Brain pericyte (primary cell): Measurements from ENCODE around the gene ABLIM2.
"Not testable (repeated sequence)": the region's sequence is repeated elsewhere in the genome, so short reads cannot be mapped to it uniquely, and the experiment has no call there.

Source experiments
- DNase-seq: peaks from one replicate; pipeline ENCODE4 v3.0.0-alpha.2; 2012; ENCODE audit warnings: low read depth, low spot score

ABLIM2 gene

GRCh38 chr4:7941111-7941964, 217.3 kb downstream of the ABLIM2 start:
- DNase-seq = no peak

- DNase-seq = no peak
These were observed 219.1 kb downstream of the ABLIM2 start, which contains the start of gene AFAP1 for GRCh38 chr4:7939377-7940108. TSS of gene AFAP1 (minus strand) at chr4:7939861. CDS start at chr4:7872078, 67,783 bp downstream.

- DNase-seq = no peak
These were observed 219.8 kb downstream of the ABLIM2 start for GRCh38 chr4:7938609-7939376.

- no peak for DNase-seq
These were observed 220.4 kb downstream of the ABLIM2 start for GRCh38 chr4:7938266-7938608.

- no peak for DNase-seq
These were observed 221.6 kb downstream of the ABLIM2 start for GRCh38 chr4:7937006-7937405.

GRCh38 chr4:7933651-7934510, 224.7 kb downstream of the ABLIM2 start:
- no peak for DNase-seq

GRCh38 chr4:7932287-7932686, 226.3 kb downstream of the ABLIM2 start:
- DNase-seq = no peak

- DNase-seq = no peak
These were observed 229.3 kb downstream of the ABLIM2 start for GRCh38 chr4:7929118-7929951.

- no peak for DNase-seq
These were observed 229.9 kb downstream of the ABLIM2 start for GRCh38 chr4:7928711-7929110.

GRCh38 chr4:7926822-7927221, 231.8 kb downstream of the ABLIM2 start:
- no peak for DNase-seq

- no peak for DNase-seq
These were observed 234.0 kb downstream of the ABLIM2 start for GRCh38 chr4:7924570-7924969.

- no peak for DNase-seq
These were observed 234.4 kb downstream of the ABLIM2 start for GRCh38 chr4:7924163-7924562.

GRCh38 chr4:7922466-7922865, 236.1 kb downstream of the ABLIM2 start:
- DNase-seq = no peak

- DNase-seq = no peak
These were observed 239.6 kb downstream of the ABLIM2 start for GRCh38 chr4:7918981-7919380.

GRCh38 chr4:7918187-7918586, 240.4 kb downstream of the ABLIM2 start:
- DNase-seq = not testable (repeated sequence)

- no peak for DNase-seq
These were observed 240.9 kb downstream of the ABLIM2 start for GRCh38 chr4:7917669-7918068.

GRCh38 chr4:7915875-7916242, 242.8 kb downstream of the ABLIM2 start:
- no peak for DNase-seq
